K562 (cell line): ENCODE results near the gene UBFD1. TPM values are rescaled to one million over a fixed set of nuclear protein-coding genes. Genes with fewer than 3 reads are reported as not detected.

Experiments used
- ATAC-seq: fragments of 200-7000 bp; cut with Tn5 transposase; 3 replicates; pipeline ENCODE4 v1.9.1; 2020; ENCODE audit warnings: moderate library complexity
- BruUV-seq: library from RNA; stranded (reverse); fragments of 400-500 nt; replicated peaks from 2 replicates; lab custom pipeline; 2021; lab: Mats Ljungman, UMichigan
- CTCF ChIA-PET: fragments of 300-600 bp; formaldehyde crosslinking; extraction: SDS; loops from one replicate; lab custom pipeline; 2021; ENCODE audit warnings: low intra/inter-chr PET ratio; lab: Yijun Ruan, JAX
- POLR2A ChIA-PET: fragments of 300-600, 350-650 bp; sonication (Branson Sonifier 250); formaldehyde crosslinking; extraction: SDS; loops from one replicate; lab custom pipeline; 2021; ENCODE audit warnings: antibody characterized with exemption, inconsistent platforms; lab: Yijun Ruan, JAX
- DNase-seq, 4 experiments: peaks; one replicate each; pipeline versions ENCODE4 v3.0.0 to v3.0.0-alpha.2; 2011 to 2018; ENCODE audit warnings: low spot score in 3 of 4, mixed read lengths in 3 of 4; ENCODE audit errors: extremely low read depth in 1 of 4
- FAIRE-seq: peaks from 2 replicates; lab custom pipeline; 2011; peaks lifted over from hg19 to GRCh38; lab: Jason Lieb, UNC
- H2AFZ ChIP-seq: 2 replicates; pipeline ENCODE4 v1.6.0; 2011; ENCODE audit warnings: low read depth, low read length, control low read depth, inconsistent platforms
- H3K27ac ChIP-seq: fragments of 200-600 bp; 3 replicates; pipeline ENCODE4 v1.8.0; 2011; ENCODE audit warnings: low read depth, mild to moderate bottlenecking, control low read depth, inconsistent platforms, low read length, moderate library complexity, mixed read lengths; ENCODE audit errors: extremely low read depth
- H3K27me3 ChIP-seq, 2 experiments: fragments of 300-600 bp in 1 of 2; 2 replicates in 1 of 2; 3 replicates in 1 of 2; pipeline versions ENCODE4 v1.6.0 to v1.8.0; 2011; ENCODE audit warnings: inconsistent platforms in 2 of 2, low read length in 2 of 2, mild to moderate bottlenecking in 1 of 2, mixed read lengths in 1 of 2, moderate library complexity in 1 of 2; ENCODE audit not compliant: control insufficient read depth in 2 of 2, insufficient read depth in 2 of 2
- H3K36me3 ChIP-seq: fragments of 300-600 bp; 3 replicates; pipeline ENCODE4 v1.8.0; 2011; ENCODE audit warnings: mild to moderate bottlenecking, low read length, inconsistent platforms; ENCODE audit not compliant: control insufficient read depth, insufficient read depth
- H3K4me1 ChIP-seq, 2 experiments: fragments of 200-600 bp in 1 of 2; replicated peaks in 1 of 2; 2 replicates in 1 of 2; 3 replicates in 1 of 2; pipeline versions ENCODE4 v1.5.1 to v1.8.0; 2011; ENCODE audit warnings: inconsistent platforms in 2 of 2, low read length in 2 of 2, mild to moderate bottlenecking in 1 of 2, mixed read lengths in 1 of 2, moderate library complexity in 1 of 2; ENCODE audit not compliant: control insufficient read depth in 2 of 2, insufficient read depth in 2 of 2
- H3K4me2 ChIP-seq: 2 replicates; pipeline ENCODE4 v1.6.1; 2011; ENCODE audit warnings: low read length, control low read depth, inconsistent platforms, mixed read lengths; ENCODE audit not compliant: insufficient read depth
- H3K4me3 ChIP-seq: fragments of 200-600 bp; sonication (generic), shearing (Covaris generic); 2 replicates; pipeline ENCODE4 v1.5.1; 2016; ENCODE audit warnings: control low read depth, inconsistent platforms
- H3K79me2 ChIP-seq: fragments of 200-600 bp; 3 replicates; pipeline ENCODE4 v1.8.0; 2011; ENCODE audit warnings: low read length, inconsistent platforms; ENCODE audit not compliant: control insufficient read depth, insufficient read depth
- H3K9ac ChIP-seq, 2 experiments: 2 replicates each; pipeline versions ENCODE4 v1.6.0 to v1.6.1; 2011; ENCODE audit warnings: low read depth in 2 of 2, low read length in 2 of 2, control low read depth in 1 of 2, inconsistent platforms in 1 of 2, mild to moderate bottlenecking in 1 of 2, mixed read lengths in 1 of 2; ENCODE audit not compliant: insufficient read depth in 1 of 2
- H3K9me1 ChIP-seq: one replicate; pipeline ENCODE4 v1.6.0; 2011; ENCODE audit warnings: inconsistent platforms, mild to moderate bottlenecking, low read length, moderate library complexity; ENCODE audit not compliant: control insufficient read depth, insufficient read depth
- H3K9me3 ChIP-seq: replicated peaks from 2 replicates; pipeline ENCODE4 v1.5.1; 2011; ENCODE audit warnings: low read depth, low read length, inconsistent platforms; ENCODE audit not compliant: control insufficient read depth, insufficient read depth
- H4K20me1 ChIP-seq: replicated peaks from 2 replicates; pipeline ENCODE4 v1.6.1; 2011; ENCODE audit warnings: low read length, inconsistent platforms, mixed read lengths; ENCODE audit not compliant: control insufficient read depth, insufficient read depth
- ZNF121 ChIP-seq: sonication (generic); formaldehyde crosslinking; conservative IDR thresholded peaks from 2 replicates; pipeline ENCODE4 v1.8.0; 2022; ENCODE audit warnings: missing genetic modification reagents
- WGBS: fragments of 100-300 bp; shearing (Covaris generic); methylation state at CpG from one replicate; pipeline ENCODE4 v1.1.6; 2016; ENCODE audit warnings: low coverage, mixed read lengths; ENCODE audit not compliant: insufficient coverage; ENCODE audit errors: missing lambda C conversion rate; 5-methylcytosine and 5-hydroxymethylcytosine counted together
- in situ Hi-C: fragments of 300-500 bp; cut with MboI; formaldehyde crosslinking; loops from 4 replicates; pipeline ENCODE4 v1.15.0; 2018; ENCODE audit warnings: inconsistent platforms, mixed read lengths
- intact Hi-C: fragments of 100-400 bp; cut with micrococcal nuclease; formaldehyde crosslinking; loops from 2 replicates; pipeline ENCODE4 v1.14.2; 2022
- polyA plus RNA-seq, 8 experiments: library from polyadenylated mRNA; depleted of rRNA in 4 of 8; stranded (reverse) in 5 of 8; unstranded in 3 of 8; fragments of >200 nt; fragmentation: Nextera tagmentation in 2 of 8; fragmentation: Illumina TruSeq in 1 of 8; extraction: Ambion mirVana in 2 of 8; extraction: Trizol in 1 of 8; gene quantifications; 2 replicates each; pipeline versions ENCODE4 v1.2.1 to v1.2.3, GENCODE V29; 2011 to 2014; ENCODE audit warnings: inconsistent platforms in 1 of 8, missing spikeins in 1 of 8
- total RNA-seq, 7 experiments: library from RNA; depleted of rRNA in 6 of 7; stranded (reverse); fragments of >200 nt in 6 of 7; fragmentation: Illumina TruSeq in 2 of 7; extraction: Trizol in 2 of 7; gene quantifications; 2 replicates each; pipeline versions ENCODE4 v1.2.1 to v1.2.3, GENCODE V29; 2011 to 2021; ENCODE audit warnings: low replicate concordance in 1 of 7
- TF ChIP-seq, protein P1 (sequence below): fragments of 150-350 bp; conservative IDR thresholded peaks from 2 replicates; pipeline ENCODE4 v1.6.1; 2014; ENCODE audit warnings: low read length

Gene UBFD1
- total and polyA plus RNA-seq, 9 of the 15 experiments (the other 6 are each of a cell fraction or from before 2014, with no cell fraction given), result 10.7 to 66.2 (median 34.0) TPM

DNA sequence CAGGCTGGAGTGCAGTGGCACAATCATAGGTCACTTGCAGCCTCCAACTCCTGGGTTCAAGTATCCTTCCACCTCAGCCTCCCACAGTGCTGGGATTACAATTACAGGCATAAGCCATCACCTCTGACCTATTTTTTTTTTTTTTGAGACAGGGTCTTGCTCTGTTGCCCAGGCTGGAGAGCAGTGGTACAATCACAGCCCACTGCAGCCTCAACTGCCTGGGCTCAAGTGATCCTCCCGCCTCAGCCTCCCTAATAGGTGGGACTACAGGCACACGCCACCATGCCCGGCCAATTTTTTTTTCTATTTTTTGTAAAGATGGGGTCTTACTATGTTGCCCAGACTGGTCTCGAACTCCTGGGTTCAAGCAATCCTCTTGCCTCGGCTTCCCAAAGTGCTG lies 41.6 kb upstream of the UBFD1 start:
- no peak overlapping the region for H3K27ac ChIP-seq
- H2AFZ ChIP-seq, result no peak overlapping the region
- H3K27me3 ChIP-seq, result no peaks in the 10 kb centered on the region
- BruUV-seq, result no TSS peak
- in situ Hi-C loops, result no loop called here
- H3K4me1 ChIP-seq, result peaks cover 10 to 19% of the 10 kb centered on the region in 2 experiments; a peak in 3 of 5 replicates
- peak; percentile 88 for TF ChIP-seq ZNF121 (CRISPR knock-in tag)
- TF ChIP-seq, protein P1, sequence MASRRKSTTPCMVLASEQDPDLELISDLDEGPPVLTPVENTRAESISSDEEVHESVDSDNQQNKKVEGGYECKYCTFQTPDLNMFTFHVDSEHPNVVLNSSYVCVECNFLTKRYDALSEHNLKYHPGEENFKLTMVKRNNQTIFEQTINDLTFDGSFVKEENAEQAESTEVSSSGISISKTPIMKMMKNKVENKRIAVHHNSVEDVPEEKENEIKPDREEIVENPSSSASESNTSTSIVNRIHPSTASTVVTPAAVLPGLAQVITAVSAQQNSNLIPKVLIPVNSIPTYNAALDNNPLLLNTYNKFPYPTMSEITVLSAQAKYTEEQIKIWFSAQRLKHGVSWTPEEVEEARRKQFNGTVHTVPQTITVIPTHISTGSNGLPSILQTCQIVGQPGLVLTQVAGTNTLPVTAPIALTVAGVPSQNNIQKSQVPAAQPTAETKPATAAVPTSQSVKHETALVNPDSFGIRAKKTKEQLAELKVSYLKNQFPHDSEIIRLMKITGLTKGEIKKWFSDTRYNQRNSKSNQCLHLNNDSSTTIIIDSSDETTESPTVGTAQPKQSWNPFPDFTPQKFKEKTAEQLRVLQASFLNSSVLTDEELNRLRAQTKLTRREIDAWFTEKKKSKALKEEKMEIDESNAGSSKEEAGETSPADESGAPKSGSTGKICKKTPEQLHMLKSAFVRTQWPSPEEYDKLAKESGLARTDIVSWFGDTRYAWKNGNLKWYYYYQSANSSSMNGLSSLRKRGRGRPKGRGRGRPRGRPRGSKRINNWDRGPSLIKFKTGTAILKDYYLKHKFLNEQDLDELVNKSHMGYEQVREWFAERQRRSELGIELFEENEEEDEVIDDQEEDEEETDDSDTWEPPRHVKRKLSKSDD, result no peak
- ChIA-PET POLR2A (interaction anchor here (1.8 kb wide), 1 partner anchor 11 kb away, joined by 4 read pairs; no protein-coding TSS in a partner anchor), CTCF (no interaction called here)
- H3K9me1 ChIP-seq, result no peaks in the 10 kb centered on the region
- no peak for ATAC-seq
- WGBS, result 89% methylated on average over 5 of the region's 5 CpGs
- no peaks in the 10 kb centered on the region for H3K79me2 ChIP-seq
- intact Hi-C loops, result no loop called here
- DNase-seq, result no peak
- no peaks in the 10 kb centered on the region for H4K20me1 ChIP-seq
- H3K9ac ChIP-seq, result no peak overlapping the region
- no peak overlapping the region for H3K4me2 ChIP-seq
- H3K4me3 ChIP-seq, result no peak overlapping the region
- FAIRE-seq, result no peak
- no peaks in the 10 kb centered on the region for H3K9me3 ChIP-seq
- peaks cover 27% of the 10 kb centered on the region; the same call in 1 of the 3 replicates for H3K36me3 ChIP-seq
